ENCODE results near the gene PLLP. TPM values are rescaled to one million over a fixed set of nuclear protein-coding genes. Genes with fewer than 3 reads are reported as not detected.

Gene PLLP
- total RNA-seq, 2 donors from 2014 or later: 5.9 to 9.1 TPM

GRCh38 chr16:57299009-57299718 lies 14.7 kb upstream of the PLLP start:
- H3K4me3 ChIP-seq (ENCODE audit: low read length): peak overlapping the region; percentile 90
- no peak for TF ChIP-seq CTCF (conservative IDR thresholded peaks at IDR 0.05)
- Mint-ChIP-seq H3K9me3 (no peaks in the 10 kb centered on the region), H3K36me3 (ENCODE audit: low read depth) (no peaks in the 10 kb centered on the region), H3K4me3 (no peak overlapping the region), H3K27me3 (ENCODE audit: insufficient read depth) (peaks cover 15% of the 10 kb centered on the region), H3K27ac (no peak overlapping the region), H3K4me1 (peaks cover 8% of the 10 kb centered on the region)
- no peaks in the 10 kb centered on the region for H3K27me3 ChIP-seq (ENCODE audit: control insufficient read depth, insufficient read depth, low read length, poor library complexity, severe bottlenecking)
- no peak overlapping the region for H3K9ac ChIP-seq (ENCODE audit: extremely low read depth, low read length, poor library complexity, severe bottlenecking)
- WGBS, 2 experiments (ENCODE audit: insufficient coverage in 1 of 2, insufficient read length in 1 of 2): 26 to 53% methylated on average over 6 to 14 of the region's 14 CpGs
- no peaks in the 10 kb centered on the region for H3K4me1 ChIP-seq (ENCODE audit: control insufficient read depth, insufficient read depth, low read length)
- no peak for DNase-seq
- no peaks in the 10 kb centered on the region for H3K36me3 ChIP-seq (ENCODE audit: control insufficient read depth, insufficient read depth, low read length)
- no peaks in the 10 kb centered on the region for H3K9me3 ChIP-seq (ENCODE audit: control insufficient read depth, low read length)
- H3K27ac ChIP-seq (ENCODE audit: low read depth, low read length): no peak overlapping the region

- WGBS, 2 experiments (ENCODE audit: insufficient coverage in 1 of 2, insufficient read length in 1 of 2): 62 to 79% methylated on average over 11 to 13 of the region's 13 CpGs
- H3K4me3 Mint-ChIP-seq: no peak overlapping the region
- H3K4me1 ChIP-seq (ENCODE audit: control insufficient read depth, insufficient read depth, low read length): no peaks in the 10 kb centered on the region
- no peaks in the 10 kb centered on the region for H3K27me3 ChIP-seq (ENCODE audit: control insufficient read depth, insufficient read depth, low read length, poor library complexity, severe bottlenecking)
- peaks cover 9% of the 10 kb centered on the region for H3K4me1 Mint-ChIP-seq
- no peaks in the 10 kb centered on the region for H3K36me3 ChIP-seq (ENCODE audit: control insufficient read depth, insufficient read depth, low read length)
- peaks cover 12% of the 10 kb centered on the region for H3K27me3 Mint-ChIP-seq (ENCODE audit: insufficient read depth)
- no peaks in the 10 kb centered on the region for H3K9me3 ChIP-seq (ENCODE audit: control insufficient read depth, low read length)
- no peak overlapping the region for H3K9ac ChIP-seq (ENCODE audit: extremely low read depth, low read length, poor library complexity, severe bottlenecking)
- H3K27ac Mint-ChIP-seq: no peak overlapping the region
- no peak for DNase-seq
- H3K36me3 Mint-ChIP-seq (ENCODE audit: low read depth): no peaks in the 10 kb centered on the region
- H3K27ac ChIP-seq (ENCODE audit: low read depth, low read length): no peak overlapping the region
- H3K4me3 ChIP-seq (ENCODE audit: low read length): no peak overlapping the region
- TF ChIP-seq CTCF (conservative IDR thresholded peaks at IDR 0.05): no peak
- no peaks in the 10 kb centered on the region for H3K9me3 Mint-ChIP-seq
Observed at GRCh38 chr16:57297856-57298255, 13.4 kb upstream of the PLLP start.

GRCh38 chr16:57289391-57290257 lies 5.2 kb upstream of the PLLP start:
- Histone ChIP-seq H3K4me3 (ENCODE audit: low read length) (no peak overlapping the region), H3K9ac (ENCODE audit: extremely low read depth, low read length, poor library complexity, severe bottlenecking) (no peak overlapping the region), H3K27ac (ENCODE audit: low read depth, low read length) (no peak overlapping the region), H3K27me3 (ENCODE audit: control insufficient read depth, insufficient read depth, low read length, poor library complexity, severe bottlenecking) (no peaks in the 10 kb centered on the region), H3K36me3 (ENCODE audit: control insufficient read depth, insufficient read depth, low read length) (no peaks in the 10 kb centered on the region), H3K4me1 (ENCODE audit: control insufficient read depth, insufficient read depth, low read length) (no peaks in the 10 kb centered on the region), H3K9me3 (ENCODE audit: control insufficient read depth, low read length) (no peaks in the 10 kb centered on the region)
- Mint-ChIP-seq H3K27ac (no peak overlapping the region), H3K4me1 (peaks cover 7% of the 10 kb centered on the region), H3K9me3 (no peaks in the 10 kb centered on the region), H3K27me3 (ENCODE audit: insufficient read depth) (peaks cover 11% of the 10 kb centered on the region), H3K4me3 (no peak overlapping the region), H3K36me3 (ENCODE audit: low read depth) (no peaks in the 10 kb centered on the region)
- DNase-seq: no peak
- TF ChIP-seq CTCF (conservative IDR thresholded peaks at IDR 0.05): no peak
- WGBS, 2 experiments (ENCODE audit: insufficient coverage in 1 of 2, insufficient read length in 1 of 2): 80 to 88% methylated on average over 8 to 14 of the region's 14 CpGs
